Activated naive CD4-positive, alpha-beta T cell (primary cell): Measurements from ENCODE around the gene CAPN13.

Experiments used
- DNase-seq, 4 experiments: peaks; one replicate each; lab custom pipeline; 2025; lab: John Stamatoyannopoulos, UW

The CAPN13 gene

GRCh38 chr2:30683236-30683956 is 123.8 kb downstream of the CAPN13 start:
- no peak for DNase-seq

- DNase-seq = no peak
Measured at GRCh38 chr2:30681022-30681421, 126.2 kb downstream of the CAPN13 start.

- DNase-seq = no peak
Measured at GRCh38 chr2:30680121-30680520, 127.1 kb downstream of the CAPN13 start.

- DNase-seq = no peak
Measured at GRCh38 chr2:30679426-30680088, 127.7 kb downstream of the CAPN13 start.

- DNase-seq = no peak
Measured at GRCh38 chr2:30678410-30679137, 128.7 kb downstream of the CAPN13 start.

- DNase-seq = no peak
Measured at GRCh38 chr2:30677861-30678385, 129.3 kb downstream of the CAPN13 start.

- DNase-seq = no peak
Measured at GRCh38 chr2:30677231-30677630, 130.0 kb downstream of the CAPN13 start.

GRCh38 chr2:30675758-30676157 is 131.5 kb downstream of the CAPN13 start:
- DNase-seq = no peak

- no peak for DNase-seq
Measured at GRCh38 chr2:30673127-30673526, 134.1 kb downstream of the CAPN13 start.
